Progenitor cell of endocrine pancreas (in vitro differentiated cells): ENCODE results near the gene OSTM1. TPM values are rescaled to one million over a fixed set of nuclear protein-coding genes. Genes with fewer than 3 reads are reported as not detected.

Experiments
- DNase-seq: peaks from one replicate; pipeline ENCODE4 v3.0.0; 2021; ENCODE audit warnings: low spot score; ENCODE audit not compliant: unreplicated experiment
- H3K27ac Mint-ChIP-seq: 2 replicates; pipeline ENCODE4 v1.8.0; 2021; ENCODE audit warnings: mild to moderate bottlenecking, moderate library complexity, mixed read lengths
- H3K27me3 Mint-ChIP-seq: 2 replicates; pipeline ENCODE4 v1.8.0; 2021; ENCODE audit warnings: mixed read lengths
- H3K36me3 Mint-ChIP-seq: 2 replicates; pipeline ENCODE4 v1.8.0; 2022; ENCODE audit warnings: mixed read lengths; ENCODE audit not compliant: insufficient read depth
- H3K4me1 Mint-ChIP-seq: 2 replicates; pipeline ENCODE4 v1.8.0; 2021; ENCODE audit warnings: low read depth, mixed read lengths
- H3K4me3 Mint-ChIP-seq: 2 replicates; pipeline ENCODE4 v1.8.0; 2021; ENCODE audit warnings: low read depth, mild to moderate bottlenecking, moderate library complexity, mixed read lengths
- H3K9me3 Mint-ChIP-seq: 2 replicates; pipeline ENCODE4 v1.8.0; 2021; ENCODE audit warnings: low read depth, mixed read lengths
- CTCF ChIP-seq: fragments of 200-600 bp; sonication (generic); IDR thresholded peaks from one replicate; pipeline ENCODE4 v1.5.0; 2021; ENCODE audit warnings: antibody characterized with exemption, mild to moderate bottlenecking; ENCODE audit not compliant: unreplicated experiment
- total RNA-seq: library from RNA; stranded (reverse); gene quantifications from 2 replicates; pipeline ENCODE4 v1.2.1, GENCODE V29; 2021

Gene OSTM1
- total RNA-seq, 1 donor from 2014 or later = 8.2 TPM

GRCh38 chr6:108108374-108108773 is 33.8 kb upstream of the OSTM1 start:
- no peak for TF ChIP-seq CTCF
- no peaks in the 10 kb centered on the region for H3K9me3 Mint-ChIP-seq
- H3K4me1 Mint-ChIP-seq = no peaks in the 10 kb centered on the region
- H3K27ac Mint-ChIP-seq = no peak overlapping the region
- no peak for DNase-seq
- H3K4me3 Mint-ChIP-seq = no peak overlapping the region
- H3K36me3 Mint-ChIP-seq = no peaks in the 10 kb centered on the region
- peaks cover 59% of the 10 kb centered on the region for H3K27me3 Mint-ChIP-seq

GRCh38 chr6:108107102-108107501 is 32.6 kb upstream of the OSTM1 start:
- no peaks in the 10 kb centered on the region for H3K36me3 Mint-ChIP-seq
- DNase-seq = no peak
- H3K4me3 Mint-ChIP-seq = no peak overlapping the region
- H3K4me1 Mint-ChIP-seq = no peaks in the 10 kb centered on the region
- H3K27me3 Mint-ChIP-seq = peaks cover 49% of the 10 kb centered on the region
- no peaks in the 10 kb centered on the region for H3K9me3 Mint-ChIP-seq
- TF ChIP-seq CTCF = no peak
- H3K27ac Mint-ChIP-seq = no peak overlapping the region

DNA sequence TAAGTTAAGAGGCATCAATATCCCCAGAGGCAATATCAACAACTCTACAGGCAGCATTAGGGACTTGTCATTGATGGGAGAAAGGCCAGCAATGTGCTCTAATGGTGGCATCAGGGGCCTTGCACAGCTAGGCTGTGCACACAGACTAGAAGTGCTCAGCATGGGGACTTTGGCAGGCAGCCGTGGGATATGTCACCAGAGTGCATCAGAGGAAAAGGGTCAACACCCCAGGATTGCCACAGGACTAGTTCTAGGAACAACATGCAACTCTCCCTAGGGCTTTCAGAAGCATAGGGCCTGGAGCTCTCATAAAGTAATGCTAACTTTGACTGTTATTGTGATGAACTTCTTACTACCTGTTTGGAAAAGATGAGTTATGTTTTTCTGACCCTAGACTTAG is 32.2 kb upstream of the OSTM1 start:
- Mint-ChIP-seq H3K9me3 (no peaks in the 10 kb centered on the region), H3K36me3 (no peaks in the 10 kb centered on the region), H3K4me1 (no peaks in the 10 kb centered on the region), H3K27me3 (peaks cover 46% of the 10 kb centered on the region), H3K27ac (no peak overlapping the region), H3K4me3 (no peak overlapping the region)
- no peak for TF ChIP-seq CTCF
- DNase-seq = no peak

DNA sequence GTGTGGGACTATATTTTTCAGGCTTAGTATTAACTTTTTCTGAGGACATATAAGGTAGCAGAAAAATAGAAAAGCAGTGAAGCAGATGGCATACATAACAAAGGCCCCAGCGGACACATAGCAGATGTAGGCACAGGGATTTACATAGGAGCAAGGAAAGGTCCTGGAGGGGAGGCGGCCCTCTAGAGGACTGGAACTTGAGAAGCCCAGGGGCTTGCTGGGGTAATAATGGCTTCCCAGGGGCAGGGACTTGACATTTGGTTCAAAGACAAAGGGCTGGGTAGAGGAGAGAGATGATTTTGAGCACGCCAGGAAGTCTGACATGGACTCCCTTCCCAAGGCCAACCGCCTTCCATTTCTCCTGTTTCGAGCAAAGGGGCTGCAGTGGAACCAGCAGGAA is 31.7 kb upstream of the OSTM1 start:
- H3K4me3 Mint-ChIP-seq = no peak overlapping the region
- H3K4me1 Mint-ChIP-seq = no peaks in the 10 kb centered on the region
- no peak for TF ChIP-seq CTCF
- peaks cover 43% of the 10 kb centered on the region for H3K27me3 Mint-ChIP-seq
- DNase-seq = no peak
- no peaks in the 10 kb centered on the region for H3K9me3 Mint-ChIP-seq
- H3K36me3 Mint-ChIP-seq = no peaks in the 10 kb centered on the region
- no peak overlapping the region for H3K27ac Mint-ChIP-seq

DNA sequence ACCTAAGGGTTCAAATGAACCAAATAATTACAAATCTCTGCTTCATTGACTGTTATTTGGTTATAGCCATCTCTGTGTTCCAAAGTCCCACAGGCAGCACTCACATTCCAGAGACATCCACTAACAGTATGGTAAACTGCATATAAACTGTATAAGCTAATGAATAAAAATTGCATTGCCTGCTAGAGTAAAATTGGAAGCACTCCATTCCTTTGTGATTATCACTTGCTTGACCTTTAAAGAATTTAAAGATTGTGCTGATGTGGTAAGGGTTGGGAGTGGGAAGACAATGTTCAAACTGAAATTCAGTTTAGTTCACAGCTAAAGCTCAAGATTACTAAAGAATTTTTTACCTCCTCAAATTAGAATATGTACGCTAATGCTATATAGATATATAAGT is 31.0 kb upstream of the OSTM1 start:
- no peak for DNase-seq
- Mint-ChIP-seq H3K36me3 (no peaks in the 10 kb centered on the region), H3K27ac (no peak overlapping the region), H3K4me1 (no peaks in the 10 kb centered on the region), H3K4me3 (no peak overlapping the region), H3K27me3 (peaks cover 42% of the 10 kb centered on the region), H3K9me3 (no peaks in the 10 kb centered on the region)
- TF ChIP-seq CTCF = no peak
